Pancreas (tissue), 10 donors: ENCODE results near the gene HSD11B1. TPM values are rescaled to one million over a fixed set of nuclear protein-coding genes. Genes with fewer than 3 reads are reported as not detected.

Experiments
- ATAC-seq, 4 donors: fragments of 200-7000 bp; cut with Tn5 transposase; one replicate each; pipeline versions ENCODE4 v1.8.0 to v1.9.1; 2020; ENCODE audit warnings: mild to moderate bottlenecking in 4 of 4, moderate library complexity in 4 of 4
- DNase-seq, 6 donors: peaks; one replicate each; pipeline ENCODE4 v3.0.0-alpha.2; 2020
- FAIRE-seq: peaks from 2 replicates; lab custom pipeline; 2012; peaks lifted over from hg19 to GRCh38; lab: Jason Lieb, UNC
- H3K27ac ChIP-seq, 4 donors: fragments of 200-600 bp; sonication (generic); 1 replicate in 3 of 4; 2 replicates in 1 of 4; pipeline versions ENCODE4 v1.5.0 to v1.8.0; 2020
- H3K27me3 ChIP-seq, 4 donors: fragments of 200-600 bp; one replicate each; pipeline ENCODE4 v1.8.0; 2021
- H3K36me3 ChIP-seq, 3 donors: fragments of 200-600 bp; sonication (generic) in 1 of 3; one replicate each; pipeline versions ENCODE4 v1.5.0 to v1.8.0; 2020 to 2021
- H3K4me1 ChIP-seq, 3 donors: fragments of 200-600 bp; one replicate each; pipeline ENCODE4 v1.8.0; 2021
- H3K4me3 ChIP-seq, 4 donors: fragments of 200-600 bp; sonication (generic) in 2 of 4; one replicate each; pipeline versions ENCODE4 v1.5.0 to v1.8.0; 2020 to 2021
- H3K9me3 ChIP-seq, 4 donors: fragments of 200-600 bp; one replicate each; pipeline ENCODE4 v1.8.0; 2021
- CTCF ChIP-seq, 4 donors: fragments of 200-600 bp; sonication (generic) in 3 of 4; IDR thresholded peaks; one replicate each; pipeline versions ENCODE4 v1.5.0 to v1.8.0; 2021; ENCODE audit warnings: antibody characterized with exemption in 4 of 4
- WGBS, 2 donors: extraction: QIAGEN DNeasy Blood & Tissue Kit; methylation state at CpG; one replicate each; pipeline ENCODE4 v1.1.7; 2013; 5-methylcytosine and 5-hydroxymethylcytosine counted together
- intact Hi-C, 3 donors: fragments of 100-400 bp; cut with DNase I; formaldehyde crosslinking; loops; one replicate each; pipeline versions ENCODE4 v1.11.1 to v1.14.2; 2022
- polyA plus RNA-seq, 2 donors: library from polyadenylated mRNA; stranded (reverse); fragments of 200-250 nt; gene quantifications; one replicate each; pipeline ENCODE4 v1.2.3, GENCODE V29; 2013
- total RNA-seq, 6 donors: library from RNA; stranded (reverse); fragmentation: NEBNext Ultra II Directional in 4 of 6; extraction: Animal tissue kit (Norgen Biotek cat#: 25700) in 4 of 6; gene quantifications; one replicate each; pipeline versions ENCODE4 v1.2.1 to v1.2.4, GENCODE V29; 2021 to 2023
- donor health status: healthy with polysubstance abuse.
- donor health status: DM: no; HTN: no; CAD: no; lungs with moderate emphysema.
- donor health status: DM: no; HTN: no; CAD: no.
- donor health status: control.
- donor health status: control.
- donor health status: Bipolar disorder and iron deficiency.
- donor health status: DM: yes; HTN: yes; CAD: no.
- donor health status: DM: no; HTN: no; CAD: no.
- donor health status: DM: no; HTN: no; CAD: no.
- donor health status: DM: yes; HTN: yes; CAD: no.

The HSD11B1 gene
- total and polyA plus RNA-seq, 8 donors = 0.47 to 5.6 (median 1.0) TPM; not detected in 2

DNA sequence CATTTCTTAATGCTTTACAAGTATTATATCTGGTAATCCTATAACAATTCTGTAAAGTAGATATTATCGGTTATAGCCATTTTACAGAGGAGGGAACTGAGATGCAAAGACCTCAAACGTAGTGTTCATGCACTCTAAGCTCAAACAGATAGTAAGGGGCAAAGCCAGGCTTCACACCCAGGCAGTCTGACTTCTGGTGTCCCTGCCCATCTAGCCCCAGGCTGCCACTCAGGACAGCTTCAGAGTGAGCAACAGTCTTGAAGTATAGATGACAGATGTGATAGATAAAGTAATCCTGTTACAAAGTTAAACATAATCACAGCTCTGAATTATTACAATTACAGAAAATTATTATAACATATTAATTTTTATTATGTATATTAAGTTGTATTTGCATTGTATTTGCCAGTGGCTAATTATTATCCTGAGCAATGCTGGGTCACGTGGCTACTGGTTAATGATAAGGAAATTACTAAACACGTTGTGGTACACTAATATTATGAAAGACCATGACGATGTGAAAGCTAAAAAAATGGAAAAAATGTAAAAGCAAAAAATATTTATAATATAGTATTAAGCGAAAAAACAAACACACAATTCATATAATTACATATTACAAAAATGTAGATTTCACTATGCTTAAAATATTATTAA lies 45.2 kb downstream of the HSD11B1 start:
- no peaks in the 10 kb centered on the region for H3K9me3 ChIP-seq
- no peak for TF ChIP-seq CTCF (IDR thresholded peaks at IDR 0.05)
- peaks cover 0 to 9% (median 0%) of the 10 kb centered on the region in 3 donors for H3K4me1 ChIP-seq
- no peak for DNase-seq
- ATAC-seq = no peak
- FAIRE-seq = no peak
- no peak overlapping the region for H3K4me3 ChIP-seq
- no peak overlapping the region for H3K27ac ChIP-seq
- intact Hi-C loops = no loop called here
- H3K36me3 ChIP-seq = no peaks in the 10 kb centered on the region
- H3K27me3 ChIP-seq = no peaks in the 10 kb centered on the region
- 37 to 43% methylated on average over 6 of the region's 6 CpGs for WGBS, 2 donors

DNA sequence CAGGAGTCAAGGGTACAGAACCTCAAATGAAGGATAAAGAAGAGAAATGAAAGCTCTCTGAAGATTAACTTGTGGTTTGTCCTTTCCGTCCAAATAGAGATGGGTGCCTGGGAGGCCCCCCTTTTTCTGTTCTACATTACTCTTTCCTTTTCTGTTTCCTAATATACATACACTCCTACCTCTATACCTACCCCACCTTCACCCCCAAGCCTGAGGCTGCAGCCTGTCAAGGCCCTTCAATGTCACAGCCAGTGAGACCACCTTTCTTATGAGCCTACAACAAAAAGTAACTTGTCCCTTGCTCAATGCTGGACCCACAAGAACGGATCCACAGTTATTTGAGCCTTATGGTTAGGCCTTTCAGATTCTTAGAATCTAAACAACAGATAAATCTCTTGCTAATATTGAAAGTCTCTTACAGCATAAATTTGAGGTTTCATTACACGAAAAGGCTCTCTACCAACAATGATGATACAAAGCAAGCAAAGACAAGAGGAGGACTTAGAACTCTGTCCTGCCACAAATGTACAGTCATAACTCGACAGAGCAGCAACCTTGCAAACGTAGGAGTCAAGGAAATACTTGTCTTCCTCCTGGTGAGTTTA lies 47.1 kb downstream of the HSD11B1 start:
- WGBS, 2 donors = 58 to 82% methylated on average over 5 of the region's 5 CpGs
- ATAC-seq (no peak), DNase-seq (no peak), FAIRE-seq (no peak)
- TF ChIP-seq CTCF (IDR thresholded peaks at IDR 0.05) = no peak
- intact Hi-C loops = no loop called here
- Histone ChIP-seq H3K36me3 (no peaks in the 10 kb centered on the region), H3K4me1 (peaks cover 0 to 9% (median 0%) of the 10 kb centered on the region in 3 donors), H3K9me3 (no peaks in the 10 kb centered on the region), H3K27ac (no peak overlapping the region), H3K27me3 (no peaks in the 10 kb centered on the region), H3K4me3 (no peak overlapping the region)

DNA sequence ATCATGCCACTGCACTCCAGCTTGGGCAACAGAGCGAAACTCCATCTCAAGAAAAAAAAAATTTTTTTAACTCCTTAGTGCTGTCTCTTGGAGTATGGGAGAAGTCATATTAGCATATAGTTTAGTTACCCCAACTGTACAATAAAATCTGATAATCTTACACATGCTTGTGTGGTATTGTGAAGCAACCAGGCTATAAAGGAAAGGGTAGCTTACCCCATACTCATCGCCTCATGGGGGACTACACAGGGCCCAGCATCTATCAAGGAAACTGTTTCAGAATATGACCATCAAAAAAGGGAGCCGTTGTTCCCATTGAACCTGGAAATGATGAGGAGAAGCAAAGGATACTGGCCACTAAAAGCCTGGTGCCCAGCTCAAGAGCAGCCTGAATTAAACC lies 48.2 kb downstream of the HSD11B1 start:
- Histone ChIP-seq H3K27me3 (no peaks in the 10 kb centered on the region), H3K4me1 (peaks cover 0 to 5% (median 0%) of the 10 kb centered on the region in 3 donors), H3K4me3 (no peak overlapping the region), H3K27ac (no peak overlapping the region), H3K9me3 (no peaks in the 10 kb centered on the region), H3K36me3 (no peaks in the 10 kb centered on the region)
- no peak for DNase-seq
- no peak for ATAC-seq
- 82 to 91% methylated on average over 3 of the region's 3 CpGs for WGBS, 2 donors
- FAIRE-seq = no peak
- no peak for TF ChIP-seq CTCF (IDR thresholded peaks at IDR 0.05)
- intact Hi-C loops = no loop called here

GRCh38 chr1:209755256-209755655 lies 50.6 kb downstream of the HSD11B1 start:
- Histone ChIP-seq H3K4me3 (no peak overlapping the region), H3K36me3 (no peaks in the 10 kb centered on the region), H3K27ac (no peak overlapping the region), H3K9me3 (no peaks in the 10 kb centered on the region), H3K27me3 (no peaks in the 10 kb centered on the region), H3K4me1 (no peaks in the 10 kb centered on the region)
- ATAC-seq (no peak), DNase-seq (no peak), FAIRE-seq (no peak)
- 69 to 76% methylated on average over 1 of the region's 1 CpG for WGBS, 2 donors
- intact Hi-C loops = no loop called here
- TF ChIP-seq CTCF (IDR thresholded peaks at IDR 0.05) = no peak
